ENCODE data around the gene SEMA3A.

- no peak for TF ChIP-seq EZH2phosphoT487 (IDR thresholded peaks at IDR 0.05; ENCODE audit: insufficient read depth, low read depth)
- no peak for TF ChIP-seq EZH2 (IDR thresholded peaks at IDR 0.05; ENCODE audit: insufficient read depth, poor library complexity, severe bottlenecking)
Measured at GRCh38 chr7:84069999-84070500, 124.5 kb downstream of the SEMA3A start.

All from GM23248 (cell line).